ENCODE results near the gene SPAST. TPM values are rescaled to one million over a fixed set of nuclear protein-coding genes. Genes with fewer than 3 reads are reported as not detected.
"Not testable (repeated sequence)": the region's sequence is repeated elsewhere in the genome, so short reads cannot be mapped to it uniquely, and the experiment has no call there.

The SPAST gene
- total RNA-seq, 4 donors from 2014 or later: 13.2 to 23.3 (median 15.9) TPM

DNA sequence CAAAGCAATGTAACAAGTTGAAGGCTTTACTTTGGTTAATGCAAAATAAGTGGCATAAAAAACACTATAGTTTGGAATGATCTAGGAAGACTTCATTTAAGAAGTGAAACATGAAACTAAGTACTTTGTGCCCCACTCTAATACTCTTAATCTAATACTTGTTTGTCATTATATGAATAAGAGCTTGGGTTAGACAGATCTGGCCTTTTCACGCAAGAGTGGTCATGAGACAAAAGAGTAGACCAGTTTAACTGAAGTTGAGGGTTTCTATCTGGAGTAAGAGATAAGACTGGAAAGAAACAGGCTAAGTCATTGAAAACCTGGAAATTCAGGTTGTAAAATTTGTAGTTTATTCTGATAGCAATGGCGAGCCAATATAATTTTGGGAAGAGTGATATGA, 105.2 kb downstream of the SPAST start:
- no peak for TF ChIP-seq CTCF (IDR thresholded peaks at IDR 0.05)
- DNase-seq (ENCODE audit: low spot score): no peak
- ATAC-seq (ENCODE audit: low FRiP score): no peak

DNA sequence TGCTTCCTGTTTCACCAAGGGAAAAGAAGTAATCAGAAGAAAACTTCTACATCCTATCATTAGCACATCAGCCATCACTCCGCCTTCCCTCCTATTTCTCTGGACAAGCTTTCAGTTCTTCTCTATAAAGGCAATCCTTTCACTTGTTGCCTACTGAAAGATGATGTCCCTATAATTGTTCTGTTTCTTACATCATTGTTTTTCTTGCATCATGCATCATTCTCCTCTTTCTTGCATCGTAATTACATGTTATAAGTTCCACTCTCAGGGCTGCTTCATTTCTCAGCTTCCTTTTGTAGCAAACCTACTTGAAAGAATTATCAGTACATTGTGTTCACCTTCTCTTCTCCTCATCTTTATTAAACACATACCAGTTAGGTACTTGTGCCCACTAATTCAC, 109.5 kb downstream of the SPAST start:
- DNase-seq (ENCODE audit: low spot score): no peak
- no peak for TF ChIP-seq CTCF (IDR thresholded peaks at IDR 0.05)
- no peak for ATAC-seq (ENCODE audit: low FRiP score)

DNA sequence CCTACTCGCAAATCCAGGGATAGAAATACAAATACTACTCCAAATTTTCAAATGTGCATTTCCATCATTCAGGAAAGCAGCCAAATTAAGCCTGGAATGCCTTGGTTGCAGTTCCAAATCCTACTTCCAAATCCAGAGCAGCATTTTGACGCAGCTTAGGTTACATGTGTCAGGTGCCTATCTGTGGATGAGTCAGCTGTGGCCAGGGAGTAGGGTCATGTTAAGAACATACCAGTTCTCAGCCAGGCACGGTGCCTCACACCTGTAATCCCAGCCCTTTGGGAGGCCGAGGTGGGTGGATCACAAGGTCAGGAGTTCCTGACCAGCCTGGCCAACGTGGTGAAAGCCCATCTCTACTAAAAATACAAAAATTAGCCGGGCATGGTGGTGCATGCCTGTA, 119.3 kb downstream of the SPAST start:
- no peak for TF ChIP-seq CTCF (IDR thresholded peaks at IDR 0.05)
- DNase-seq (ENCODE audit: low spot score) (no peak), ATAC-seq (ENCODE audit: low FRiP score) (no peak)

GRCh38 chr2:32189011-32189410, 125.7 kb downstream of the SPAST start:
- no peak for ATAC-seq (ENCODE audit: low FRiP score)
- DNase-seq (ENCODE audit: low spot score): no peak
- TF ChIP-seq CTCF (IDR thresholded peaks at IDR 0.05): no peak

DNA sequence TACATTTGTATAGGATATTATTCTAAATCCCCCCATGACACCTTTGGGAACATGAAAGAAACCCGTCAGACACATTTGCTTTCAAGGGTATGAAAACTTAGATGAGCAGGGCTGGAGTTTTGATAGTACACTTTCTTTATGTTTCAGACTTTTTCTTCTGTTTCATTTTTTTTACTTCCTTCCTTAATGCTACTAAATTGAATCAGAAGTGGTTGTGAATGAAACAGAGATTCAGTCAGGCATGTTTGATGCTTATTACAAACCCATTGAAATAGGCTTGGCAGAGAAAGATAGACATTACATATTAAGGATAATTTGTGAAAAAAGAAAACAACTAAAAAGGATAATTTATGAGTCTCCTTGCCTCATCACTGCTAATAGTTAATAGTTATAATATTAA, 129.1 kb downstream of the SPAST start:
- TF ChIP-seq CTCF (IDR thresholded peaks at IDR 0.05): no peak
- DNase-seq (ENCODE audit: low spot score): no peak
- no peak for ATAC-seq (ENCODE audit: low FRiP score)

DNA sequence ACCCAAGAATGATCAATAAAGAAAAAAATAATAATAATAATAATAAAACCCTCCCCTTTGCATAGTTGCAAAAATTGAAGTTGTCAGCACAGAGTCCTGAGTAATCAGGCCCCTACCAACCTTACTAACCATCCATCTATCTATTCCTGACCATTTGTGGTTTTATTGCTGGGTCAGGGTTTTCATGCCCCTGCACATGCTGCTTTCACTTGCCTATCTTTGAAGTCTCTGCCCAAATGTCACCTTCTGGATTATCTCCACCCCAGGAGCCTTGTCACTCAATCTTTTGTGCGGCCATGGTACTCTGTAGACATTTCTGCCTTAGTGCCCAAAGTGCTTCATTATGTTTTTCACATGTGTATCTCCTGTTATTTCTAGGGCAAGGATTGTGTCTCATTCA, 137.5 kb downstream of the SPAST start:
- TF ChIP-seq CTCF (IDR thresholded peaks at IDR 0.05): no peak
- DNase-seq (ENCODE audit: low spot score) (no peak), ATAC-seq (ENCODE audit: low FRiP score) (no peak)

GRCh38 chr2:32203428-32203827, 140.1 kb downstream of the SPAST start:
- not testable (repeated sequence) for ATAC-seq (ENCODE audit: low FRiP score); DNase-seq (ENCODE audit: low spot score)

Other genes with a start within 250 kb of the SPAST start
- gene MEMO1, start 52.5 kb upstream of the SPAST start, total RNA-seq: 10 to 100 TPM; 14.7 to 26.2 (median 21.7) TPM
- 10 to 100 TPM; 29.2 to 55.5 (median 44.6) TPM for gene DPY30, start 23.8 kb upstream of the SPAST start, total RNA-seq
- gene SLC30A6, start 102.3 kb downstream of the SPAST start, total RNA-seq: 10 to 100 TPM; 16.0 to 23.0 (median 19.8) TPM
- gene NLRC4, start 201.3 kb downstream of the SPAST start, total RNA-seq: 1 to 10 TPM; 2.8 to 8.9 (median 6.7) TPM
- gene YIPF4, start 214.3 kb downstream of the SPAST start, total RNA-seq: 10 to 100 TPM; 12.2 to 33.9 (median 16.9) TPM